ENCODE measurements around the gene RWDD3.

The RWDD3 gene

GRCh38 chr1:95233737-95234500 is at the start of gene RWDD3:
RWDD3 (plus strand) TSS chr1:95234210; CDS start chr1:95234231, 21 bp downstream.
- DNase-seq (ENCODE audit: low read depth in 3 of 3) = peak; percentile 90 to 93 (median 92)

GRCh38 chr1:95186149-95186548 is 47.9 kb upstream of the RWDD3 start:
- no peak for DNase-seq (ENCODE audit: low read depth in 3 of 3)

DNA sequence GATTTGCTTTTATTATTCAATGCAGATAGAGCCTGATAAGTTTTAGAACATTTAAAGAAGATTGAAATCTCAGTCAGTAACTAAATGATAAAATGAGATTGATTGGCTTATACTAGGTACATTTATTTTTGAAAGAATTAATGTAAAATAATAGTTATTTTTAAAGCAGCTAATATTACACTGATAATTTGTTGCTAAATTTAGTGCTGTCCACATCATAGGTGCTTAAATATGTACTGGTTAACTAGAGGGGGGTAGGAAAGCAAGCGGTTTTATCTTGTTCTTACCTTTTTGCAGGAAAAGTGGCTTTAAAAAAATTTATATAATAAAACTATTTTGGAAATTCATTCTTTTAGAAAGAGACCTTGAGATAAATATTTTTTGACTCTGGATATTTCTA is 40.4 kb upstream of the RWDD3 start:
- DNase-seq (ENCODE audit: low read depth in 3 of 3) = no peak

DNA sequence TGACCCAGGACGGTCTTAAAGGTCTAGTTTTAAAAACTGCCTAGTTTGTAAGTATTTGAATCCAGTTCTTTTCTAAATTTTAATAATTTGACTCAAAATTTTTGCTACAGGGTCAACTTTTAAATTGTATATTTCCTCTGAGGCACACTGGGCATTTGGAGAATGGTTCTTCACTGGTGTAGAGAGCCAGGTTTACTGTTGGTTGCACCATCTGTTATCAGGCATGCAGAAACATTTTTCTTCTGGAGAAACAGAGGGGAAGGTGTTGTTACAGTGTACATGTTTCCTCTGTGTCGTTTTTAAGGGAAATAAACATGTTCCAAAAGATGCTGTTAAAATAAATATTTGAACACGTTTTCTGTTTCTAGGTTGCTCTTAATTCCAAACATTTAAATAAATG is 39.0 kb upstream of the RWDD3 start:
- no peak for DNase-seq (ENCODE audit: low read depth in 3 of 3)

GRCh38 chr1:95196017-95196416 is 38.0 kb upstream of the RWDD3 start:
- no peak for DNase-seq (ENCODE audit: low read depth in 3 of 3)

GRCh38 chr1:95197616-95198252 is 36.3 kb upstream of the RWDD3 start:
- DNase-seq (ENCODE audit: low read depth in 3 of 3) = no peak

- no peak for DNase-seq (ENCODE audit: low read depth in 3 of 3)
Observed at GRCh38 chr1:95201905-95202304, 32.1 kb upstream of the RWDD3 start.

DNA sequence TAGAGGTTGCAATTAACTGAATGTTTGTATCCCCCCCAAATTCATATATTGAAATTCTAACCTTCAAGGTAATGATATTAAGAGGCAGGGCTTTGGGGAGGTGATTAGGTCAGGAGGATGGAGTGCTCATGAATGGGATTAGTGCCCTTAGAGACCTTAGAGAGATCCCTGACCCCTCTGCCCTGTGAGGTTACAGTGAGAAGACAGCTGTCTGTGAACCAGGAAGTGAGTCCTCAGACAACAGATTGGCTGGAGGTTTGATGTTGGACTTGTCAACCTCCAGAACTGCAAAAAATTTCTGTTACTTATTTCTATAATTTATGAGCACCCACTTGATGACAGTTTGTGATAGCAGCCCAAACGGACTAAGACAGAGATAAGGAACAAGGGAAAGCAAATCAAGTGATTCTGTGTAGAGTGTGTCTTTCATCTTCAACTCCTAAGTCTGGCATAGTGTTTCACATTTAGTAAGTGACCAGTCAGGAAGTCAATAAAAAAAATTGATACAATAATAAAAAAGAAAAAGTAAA is 30.0 kb upstream of the RWDD3 start:
- no peak for DNase-seq (ENCODE audit: low read depth in 3 of 3)

DNA sequence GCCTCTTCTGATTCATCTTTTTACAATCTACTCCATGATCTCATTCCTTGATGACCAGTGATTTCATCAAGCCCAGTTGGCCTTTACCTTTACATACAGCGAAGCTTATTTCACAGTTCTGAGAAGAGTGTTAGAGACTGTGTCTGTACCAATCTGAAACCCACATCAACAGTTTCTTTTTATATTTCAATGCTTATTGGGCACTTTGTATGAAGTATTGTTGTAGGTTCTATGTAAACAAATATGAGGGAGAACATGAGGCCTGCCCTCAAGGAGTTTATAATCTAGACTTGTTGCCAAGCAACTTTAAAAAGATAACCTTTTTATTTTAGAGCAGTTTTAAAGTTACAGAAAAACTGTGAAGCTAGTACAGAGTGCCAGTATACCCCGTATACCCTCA is 27.5 kb upstream of the RWDD3 start:
- no peak for DNase-seq (ENCODE audit: low read depth in 3 of 3)

DNA sequence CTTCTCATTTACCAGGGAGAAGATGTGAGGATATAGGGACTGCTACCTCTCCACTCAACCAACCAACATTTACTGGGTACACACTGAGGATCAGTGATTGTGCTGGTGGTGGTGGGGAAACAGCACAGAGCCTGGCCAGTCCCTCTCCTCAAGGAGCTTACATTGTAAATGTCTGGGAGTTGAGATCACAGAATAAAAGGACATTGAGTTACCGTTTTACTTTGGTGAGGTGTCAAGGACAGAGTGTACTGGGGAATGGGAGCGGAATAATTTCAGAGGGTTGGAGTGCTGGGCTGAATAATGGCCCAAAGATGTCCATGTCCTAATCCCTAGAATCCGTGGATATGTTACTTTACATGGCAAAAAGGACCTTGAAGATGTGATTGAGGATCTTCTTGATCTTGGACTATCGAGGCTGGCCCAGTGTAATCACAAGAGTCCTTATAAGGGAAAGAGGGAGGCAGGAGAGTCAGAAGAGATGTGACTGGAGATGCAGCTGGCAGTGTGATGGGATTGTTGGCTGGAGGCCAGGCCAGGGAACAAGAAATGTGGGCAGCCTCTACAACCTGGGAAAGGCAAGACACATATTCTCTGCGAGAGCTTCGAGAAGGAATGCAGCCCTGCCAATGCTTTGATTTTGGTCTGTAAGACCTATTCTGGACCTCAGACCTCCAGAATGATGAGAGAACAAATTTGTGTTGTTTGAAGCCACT is 26.6 kb upstream of the RWDD3 start:
- DNase-seq (ENCODE audit: low read depth in 3 of 3) = no peak

GRCh38 chr1:95208876-95209275 is 25.1 kb upstream of the RWDD3 start:
- DNase-seq (ENCODE audit: low read depth in 3 of 3) = no peak

GRCh38 chr1:95209291-95209690 is 24.7 kb upstream of the RWDD3 start:
- no peak for DNase-seq (ENCODE audit: low read depth in 3 of 3)

GRCh38 chr1:95216292-95216990 is 17.6 kb upstream of the RWDD3 start:
- no peak for DNase-seq (ENCODE audit: low read depth in 3 of 3)

DNA sequence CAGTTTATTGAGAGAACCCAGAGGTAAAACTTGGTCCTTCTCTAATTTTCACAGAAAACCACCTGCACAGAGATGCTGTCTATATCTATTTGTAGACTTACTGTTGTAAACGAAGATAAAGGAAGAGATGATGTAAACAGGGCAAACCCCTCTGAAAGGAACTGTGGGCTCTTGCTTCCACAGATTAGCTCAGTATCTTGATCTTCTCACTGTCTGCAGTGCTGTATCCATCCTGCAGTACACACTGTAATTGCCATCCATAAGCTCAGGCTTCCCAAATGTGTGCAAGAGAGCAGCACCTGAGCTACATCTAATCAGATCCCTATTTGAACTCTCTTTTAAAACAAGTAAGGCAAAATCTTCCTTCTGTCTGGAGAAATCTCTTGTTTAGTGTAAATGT is 16.6 kb upstream of the RWDD3 start:
- no peak for DNase-seq (ENCODE audit: low read depth in 3 of 3)

- DNase-seq (ENCODE audit: low read depth in 3 of 3) = no peak
Observed at GRCh38 chr1:95219407-95219806, 14.6 kb upstream of the RWDD3 start.

- DNase-seq (ENCODE audit: low read depth in 3 of 3) = no peak
Observed at GRCh38 chr1:95221306-95221705, 12.7 kb upstream of the RWDD3 start.

- DNase-seq (ENCODE audit: low read depth in 3 of 3) = no peak
Observed at GRCh38 chr1:95222629-95223028, 11.4 kb upstream of the RWDD3 start.

GRCh38 chr1:95223110-95223509 is 10.9 kb upstream of the RWDD3 start:
- DNase-seq (ENCODE audit: low read depth in 3 of 3) = no peak

GRCh38 chr1:95226781-95227660 is 7.0 kb upstream of the RWDD3 start:
- DNase-seq (ENCODE audit: low read depth in 3 of 3) = no peak

DNA sequence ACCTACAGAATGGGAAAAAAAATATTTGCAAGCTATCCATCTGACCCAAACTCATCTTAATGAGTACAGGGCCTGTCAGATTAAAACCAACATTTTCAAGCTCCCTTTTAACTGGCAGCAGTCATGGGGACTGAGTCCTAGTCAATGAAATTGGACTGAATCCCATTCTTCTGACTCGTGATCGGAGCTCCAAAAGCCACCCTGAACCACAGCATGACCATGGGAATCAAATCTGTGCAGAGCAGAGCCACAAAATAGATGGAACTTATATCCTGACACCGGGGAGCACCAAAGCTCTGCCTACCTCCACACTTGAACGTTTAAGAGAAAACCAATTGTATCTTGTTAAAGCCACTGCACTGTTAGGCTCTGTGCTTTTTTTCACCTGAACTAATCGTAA is 5.0 kb upstream of the RWDD3 start:
- no peak for DNase-seq (ENCODE audit: low read depth in 3 of 3)

GRCh38 chr1:95229706-95230105 is 4.3 kb upstream of the RWDD3 start:
- DNase-seq (ENCODE audit: low read depth in 3 of 3) = no peak

Data from stimulated activated CD4-positive, alpha-beta T cell treated with anti-CD3 and anti-CD28 coated beads, TNF-alpha, amount 100 ng/mL, for 4 hours (primary cell).